GM19043 (cell line): ENCODE measurements around the gene MARK2.

Experiments used
- ATAC-seq: cut with Tn5 transposase; IDR thresholded peaks from one replicate; pipeline ENCODE4 v1.9.1; 2021; ENCODE audit warnings: low read depth; ENCODE audit not compliant: unreplicated experiment

The MARK2 gene

GRCh38 chr11:63877658-63878241, 38.8 kb downstream of the MARK2 start:
- ATAC-seq, result no peak

- ATAC-seq, result no peak
Observed at GRCh38 chr11:63879598-63880402, 40.9 kb downstream of the MARK2 start.

- no peak for ATAC-seq
Observed at GRCh38 chr11:63880403-63880790, 41.5 kb downstream of the MARK2 start.

- ATAC-seq, result no peak
Observed at GRCh38 chr11:63882555-63883242, 43.8 kb downstream of the MARK2 start.

- no peak for ATAC-seq
Observed at GRCh38 chr11:63883791-63884190, 44.9 kb downstream of the MARK2 start.

GRCh38 chr11:63884196-63884932, 45.5 kb downstream of the MARK2 start:
- no peak for ATAC-seq

GRCh38 chr11:63887386-63887999, 48.6 kb downstream of the MARK2 start:
- no peak for ATAC-seq

GRCh38 chr11:63888170-63889086, 49.5 kb downstream of the MARK2 start:
- ATAC-seq, result peak; percentile 80

- no peak for ATAC-seq
Observed at GRCh38 chr11:63889344-63889743, 50.4 kb downstream of the MARK2 start.

GRCh38 chr11:63890368-63890767, 51.5 kb downstream of the MARK2 start:
- ATAC-seq, result no peak

GRCh38 chr11:63892228-63892627, 53.3 kb downstream of the MARK2 start:
- no peak for ATAC-seq

- ATAC-seq, result no peak
Observed at GRCh38 chr11:63893355-63893754, 54.4 kb downstream of the MARK2 start.

GRCh38 chr11:63896071-63896470, 57.2 kb downstream of the MARK2 start:
- ATAC-seq, result no peak

GRCh38 chr11:63897459-63898146, 58.7 kb downstream of the MARK2 start:
- ATAC-seq, result no peak

GRCh38 chr11:63901660-63902059, 62.8 kb downstream of the MARK2 start:
- ATAC-seq, result no peak

- no peak for ATAC-seq
Observed at GRCh38 chr11:63903884-63904283, 65.0 kb downstream of the MARK2 start.

- no peak for ATAC-seq
Observed at GRCh38 chr11:63904743-63905142, 65.8 kb downstream of the MARK2 start.

- ATAC-seq, result no peak
Observed at GRCh38 chr11:63905179-63905578, 66.3 kb downstream of the MARK2 start.

- ATAC-seq, result no peak
Observed at GRCh38 chr11:63906087-63906486, 67.2 kb downstream of the MARK2 start.
